H1 (cell line): ENCODE measurements around the gene KMT2E. TPM values are rescaled to one million over a fixed set of nuclear protein-coding genes. Genes with fewer than 3 reads are reported as not detected.

ENCODE experiments used
- CTCF ChIA-PET: fragments of 300-600 bp; sonication (Branson Sonifier 250); formaldehyde crosslinking; loops from one replicate; lab custom pipeline; 2021; ENCODE audit not compliant: partially characterized antibody; lab: Charles Lee
- POLR2A ChIA-PET: fragments of 300-600 bp; sonication (Branson Sonifier 250); formaldehyde crosslinking; loops from one replicate; lab custom pipeline; 2021; ENCODE audit warnings: inconsistent platforms; ENCODE audit not compliant: partially characterized antibody; lab: Charles Lee
- DNase-seq, 2 experiments: peaks; one replicate each; pipeline versions ENCODE4 v3.0.0 to v3.0.0-alpha.2; 2010 to 2022; ENCODE audit warnings: low spot score in 2 of 2, low read depth in 1 of 2, mixed read lengths in 1 of 2
- FAIRE-seq: peaks from 2 replicates; lab custom pipeline; 2011; peaks lifted over from hg19 to GRCh38; lab: Jason Lieb, UNC
- H2AFZ ChIP-seq: 2 replicates; pipeline ENCODE4 v1.8.1; 2012; ENCODE audit warnings: low read length, inconsistent platforms
- H2AK5ac ChIP-seq: 2 replicates; pipeline ENCODE4 v1.6.1; 2013; ENCODE audit warnings: low read depth, low read length
- H2BK120ac ChIP-seq: replicated peaks from 2 replicates; pipeline ENCODE3; 2013; ENCODE audit warnings: low read depth, low read length, inconsistent platforms
- H2BK12ac ChIP-seq: 2 replicates; pipeline ENCODE4 v1.6.1; 2013; ENCODE audit warnings: low read depth, low read length
- H2BK15ac ChIP-seq: 2 replicates; pipeline ENCODE4 v1.6.1; 2013; ENCODE audit warnings: low read length
- H2BK20ac ChIP-seq: 2 replicates; pipeline ENCODE4 v1.6.1; 2013; ENCODE audit warnings: low read length
- H2BK5ac ChIP-seq: 2 replicates; pipeline ENCODE4 v1.6.1; 2013; ENCODE audit warnings: low read depth, low read length
- H3K14ac ChIP-seq: 2 replicates; pipeline ENCODE4 v1.6.1; 2013; ENCODE audit warnings: inconsistent platforms; ENCODE audit not compliant: insufficient read length
- H3K18ac ChIP-seq: 2 replicates; pipeline ENCODE4 v1.6.1; 2013; ENCODE audit warnings: low read length; ENCODE audit errors: extremely low read depth
- H3K23ac ChIP-seq: 2 replicates; pipeline ENCODE4 v1.6.1; 2013; ENCODE audit warnings: inconsistent platforms; ENCODE audit not compliant: insufficient read length
- H3K23me2 ChIP-seq: 2 replicates; pipeline ENCODE4 v1.6.1; 2013; ENCODE audit warnings: low read depth, low read length
- H3K27ac ChIP-seq: 2 replicates; pipeline ENCODE4 v1.6.1; 2011; ENCODE audit warnings: low read depth, low read length, inconsistent platforms
- H3K27me3 ChIP-seq, 4 experiments: replicated peaks in 1 of 4; 1 replicate in 1 of 4; 2 replicates in 3 of 4; pipeline versions ENCODE4 v1.6.1 to v1.8.1; 2011 to 2013; ENCODE audit warnings: low read length in 3 of 4, mild to moderate bottlenecking in 3 of 4, inconsistent platforms in 2 of 4, mixed read lengths in 2 of 4, moderate library complexity in 1 of 4; ENCODE audit not compliant: control insufficient read depth in 3 of 4, insufficient read depth in 3 of 4; ENCODE audit errors: extremely low read depth in 1 of 4
- H3K36me3 ChIP-seq, 4 experiments: 2 replicates each; pipeline versions ENCODE4 v1.6.1 to v1.8.1; 2011 to 2013; ENCODE audit warnings: mild to moderate bottlenecking in 4 of 4, low read length in 3 of 4, moderate library complexity in 2 of 4, control low read depth in 1 of 4, inconsistent platforms in 1 of 4; ENCODE audit not compliant: insufficient read depth in 4 of 4, control insufficient read depth in 2 of 4
- H3K4ac ChIP-seq: replicated peaks from 2 replicates; pipeline ENCODE3; 2013; ENCODE audit warnings: low read length, low read depth, mixed read lengths, inconsistent platforms; ENCODE audit not compliant: insufficient read length
- H3K4me1 ChIP-seq, 4 experiments: replicated peaks in 1 of 4; 1 replicate in 1 of 4; 2 replicates in 3 of 4; pipeline versions ENCODE4 v1.6.1 to v1.8.1; 2011 to 2013; ENCODE audit warnings: low read length in 3 of 4, inconsistent platforms in 2 of 4, mixed read lengths in 1 of 4; ENCODE audit not compliant: insufficient read depth in 4 of 4, control insufficient read depth in 3 of 4
- H3K4me2 ChIP-seq, 2 experiments: 2 replicates each; pipeline versions ENCODE4 v1.6.1 to v1.8.1; 2011 to 2013; ENCODE audit warnings: low read depth in 2 of 2, low read length in 2 of 2, control low read depth in 1 of 2, inconsistent platforms in 1 of 2, mild to moderate bottlenecking in 1 of 2; ENCODE audit not compliant: insufficient read depth in 1 of 2
- H3K4me3 ChIP-seq, 4 experiments: fragments of 200-600, 300-600 bp in 1 of 4; sonication (generic), shearing (Covaris generic), sonication (Bioruptor Twin) in 1 of 4; 2 replicates each; pipeline versions ENCODE4 v1.5.1 to v1.8.1; 2011 to 2016; ENCODE audit warnings: low read length in 4 of 4, low read depth in 3 of 4, control low read depth in 2 of 4, inconsistent platforms in 2 of 4, mild to moderate bottlenecking in 2 of 4, mixed read lengths in 1 of 4, moderate library complexity in 1 of 4; ENCODE audit not compliant: insufficient read depth in 2 of 4; ENCODE audit errors: extremely low read depth in 1 of 4
- H3K56ac ChIP-seq: replicated peaks from 2 replicates; pipeline ENCODE3; 2013; ENCODE audit warnings: low read depth, mild to moderate bottlenecking, mixed read lengths, low read length, inconsistent platforms; ENCODE audit not compliant: insufficient read length
- H3K79me1 ChIP-seq: 2 replicates; pipeline ENCODE4 v1.6.1; 2013; ENCODE audit warnings: low read depth, low read length, control low read depth
- H3K79me2 ChIP-seq, 2 experiments: 2 replicates each; pipeline versions ENCODE4 v1.6.1 to v1.8.1; 2012 to 2013; ENCODE audit warnings: low read length in 2 of 2, mild to moderate bottlenecking in 2 of 2, inconsistent platforms in 1 of 2; ENCODE audit not compliant: insufficient read depth in 2 of 2, control insufficient read depth in 1 of 2
- H3K9ac ChIP-seq, 4 experiments: replicated peaks in 1 of 4; 1 replicate in 1 of 4; 2 replicates in 3 of 4; pipeline versions ENCODE4 v1.6.1 to v1.8.1; 2011 to 2013; ENCODE audit warnings: low read depth in 3 of 4, low read length in 3 of 4, control low read depth in 2 of 4, mild to moderate bottlenecking in 2 of 4, moderate library complexity in 2 of 4, inconsistent platforms in 1 of 4; ENCODE audit errors: extremely low read depth in 1 of 4
- H3K9me3 ChIP-seq, 2 experiments: 2 replicates each; pipeline versions ENCODE4 v1.6.1 to v1.8.1; 2012 to 2013; ENCODE audit warnings: mild to moderate bottlenecking in 2 of 2, moderate library complexity in 2 of 2, control low read depth in 1 of 2, inconsistent platforms in 1 of 2, low read depth in 1 of 2, low read length in 1 of 2, mixed read lengths in 1 of 2; ENCODE audit not compliant: insufficient read depth in 2 of 2
- H4K20me1 ChIP-seq, 2 experiments: replicated peaks in 1 of 2; 2 replicates each; pipeline versions ENCODE3 to v1.8.1; 2011 to 2013; ENCODE audit warnings: inconsistent platforms in 2 of 2, low read length in 2 of 2, mild to moderate bottlenecking in 1 of 2; ENCODE audit not compliant: insufficient read depth in 2 of 2, control insufficient read depth in 1 of 2
- H4K5ac ChIP-seq: 2 replicates; pipeline ENCODE4 v1.6.1; 2013; ENCODE audit warnings: low read length, low read depth, mixed read lengths, inconsistent platforms; ENCODE audit not compliant: insufficient read length
- H4K8ac ChIP-seq: 2 replicates; pipeline ENCODE4 v1.8.0; 2013; ENCODE audit warnings: mild to moderate bottlenecking, moderate library complexity, low read length, inconsistent platforms; ENCODE audit not compliant: insufficient read depth; ENCODE audit errors: extremely low read depth
- H4K91ac ChIP-seq: replicated peaks from 2 replicates; pipeline ENCODE3; 2013; ENCODE audit warnings: low read length, mixed read lengths, inconsistent platforms; ENCODE audit not compliant: insufficient read length
- CBX8 ChIP-seq: fragments of 300-800, 300-1000 bp; sonication (generic); IDR thresholded peaks from 2 replicates; pipeline ENCODE4 v1.7.1; 2016; ENCODE audit warnings: low read depth, low read length, borderline replicate concordance
- CEBPB ChIP-seq: IDR thresholded peaks from 2 replicates; pipeline ENCODE4 v1.6.1; 2012; ENCODE audit warnings: low read depth, low read length
- EP300 ChIP-seq, 2 experiments: IDR thresholded peaks; 1 replicate in 1 of 2; 2 replicates in 1 of 2; pipeline ENCODE4 v1.6.1; 2011 to 2012; ENCODE audit warnings: low read depth in 2 of 2, low read length in 2 of 2, mild to moderate bottlenecking in 2 of 2, borderline replicate concordance in 1 of 2, inconsistent platforms in 1 of 2, moderate library complexity in 1 of 2
- NRF1 ChIP-seq: IDR thresholded peaks from 2 replicates; pipeline ENCODE4 v1.6.1; 2011; ENCODE audit warnings: mild to moderate bottlenecking, low read depth, low read length, improper control_type of control experiment
- RBBP5 ChIP-seq: IDR thresholded peaks from 2 replicates; pipeline ENCODE4 v1.7.1; 2012; ENCODE audit warnings: low read depth, mild to moderate bottlenecking, inconsistent platforms, low read length, moderate library complexity, borderline replicate concordance
- RNF2 ChIP-seq: fragments of 200-900, 300-1000 bp; sonication (generic); IDR thresholded peaks from 2 replicates; pipeline ENCODE4 v1.7.1; 2016; ENCODE audit warnings: borderline replicate concordance, low read depth, mild to moderate bottlenecking, antibody characterized with exemption, low read length; ENCODE audit not compliant: poor library complexity, severe bottlenecking; ENCODE audit errors: missing control alignments
- SIRT6 ChIP-seq: IDR thresholded peaks from one replicate; pipeline ENCODE4 v1.7.1; 2012; ENCODE audit warnings: low read length, inconsistent platforms
- SP4 ChIP-seq: IDR thresholded peaks from 2 replicates; pipeline ENCODE4 v1.6.1; 2012; ENCODE audit warnings: low read length, inconsistent platforms
- WGBS, 2 experiments: shearing (Covaris generic) in 1 of 2; methylation state at CpG; one replicate each; pipeline versions ENCODE4 v1.1.6 to v1.1.7; 2013 to 2015; ENCODE audit warnings: low lambda C conversion rate in 2 of 2, mixed read lengths in 2 of 2, inconsistent platforms in 1 of 2, low coverage in 1 of 2, missing lambda C conversion rate in 1 of 2; ENCODE audit not compliant: insufficient replicate concordance in 2 of 2, insufficient coverage in 1 of 2, insufficient read length in 1 of 2; ENCODE audit errors: extremely low coverage in 1 of 2, missing lambda C conversion rate in 1 of 2; 5-methylcytosine and 5-hydroxymethylcytosine counted together
- polyA plus RNA-seq, 7 experiments: library from polyadenylated mRNA; depleted of rRNA in 3 of 7; stranded (reverse) in 5 of 7; unstranded in 2 of 7; fragments of >200 nt in 5 of 7; fragments of 200-250 nt in 2 of 7; gene quantifications; 1 replicate in 5 of 7; 2 replicates in 1 of 7; 4 replicates in 1 of 7; pipeline versions ENCODE4 v1.2.1 to v1.2.3, GENCODE V29; 2011 to 2013; ENCODE audit warnings: missing spikeins in 2 of 7, mixed read lengths in 2 of 7
- total RNA-seq: library from RNA; stranded (reverse); fragmentation: NEBNext Ultra II Directional; extraction: Animal tissue kit (Norgen Biotek cat#: 25700); gene quantifications from 2 replicates; pipeline ENCODE4 v1.2.1, GENCODE V29; 2021
- TF ChIP-seq, protein P1 (sequence below), 3 experiments: IDR thresholded peaks; 1 replicate in 2 of 3; 2 replicates in 1 of 3; pipeline versions ENCODE4 v1.5.1 to v1.6.1; 2011; ENCODE audit warnings: low read length in 3 of 3, mild to moderate bottlenecking in 3 of 3, inconsistent platforms in 2 of 3, low read depth in 1 of 3, moderate library complexity in 1 of 3; ENCODE audit not compliant: insufficient read depth in 1 of 3; ENCODE audit errors: control extremely low read depth in 1 of 3
- TF ChIP-seq, protein P2 (sequence below): IDR thresholded peaks from 2 replicates; pipeline ENCODE4 v1.6.1; 2011; ENCODE audit warnings: low read length, improper control_type of control experiment

Gene KMT2E
- total and polyA plus RNA-seq, 2 of the 8 experiments (the other 6 are each of a cell fraction or from before 2014, with no cell fraction given) = 10.9 to 45.0 TPM

DNA sequence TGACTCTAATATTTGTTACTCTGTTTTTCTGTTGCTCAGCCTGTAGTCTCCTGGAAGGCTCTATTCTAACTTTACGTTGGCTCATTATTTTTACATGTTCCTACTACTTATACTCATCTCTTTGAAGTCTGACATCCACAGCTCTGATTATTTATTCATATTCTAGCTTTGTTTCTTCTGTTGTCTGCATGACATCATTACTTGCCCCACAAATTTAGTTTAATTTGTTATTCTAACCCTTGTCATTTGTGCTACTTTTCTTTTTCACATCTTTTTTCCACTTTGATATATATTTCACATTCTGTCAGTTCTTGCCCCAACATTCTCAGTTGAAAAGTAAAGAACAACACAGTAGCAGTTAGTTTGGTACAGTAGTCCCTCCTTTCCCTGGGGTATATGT lies 51.1 kb downstream of the KMT2E start:
- no peak overlapping the region for H3K14ac ChIP-seq
- H2AK5ac ChIP-seq = no peak overlapping the region
- H3K23me2 ChIP-seq = no peaks in the 10 kb centered on the region
- peaks cover 0 to 2% (median 0%) of the 10 kb centered on the region in 4 experiments; a peak in 1 of 7 replicates for H3K27me3 ChIP-seq
- no peak overlapping the region for H3K27ac ChIP-seq
- no peaks in the 10 kb centered on the region for H3K4me1 ChIP-seq
- no peak overlapping the region for H2BK15ac ChIP-seq
- H3K36me3 ChIP-seq = peaks cover 7 to 60% (median 23%) of the 10 kb centered on the region in 4 experiments
- no peak overlapping the region for H4K91ac ChIP-seq
- H2BK12ac ChIP-seq = no peak overlapping the region
- CTCF ChIA-PET = interaction anchor here (0.6 to 1.4 kb wide), 2 partner anchors 10 to 143 kb away, joined by 4 to 5 read pairs; no protein-coding TSS in a partner anchor
- no peak overlapping the region for H3K18ac ChIP-seq
- H3K9me3 ChIP-seq = no peaks in the 10 kb centered on the region
- no peak overlapping the region for H4K8ac ChIP-seq
- no peak overlapping the region for H2AFZ ChIP-seq
- no peak overlapping the region for H4K5ac ChIP-seq
- H3K4me2 ChIP-seq = no peak overlapping the region
- no peak overlapping the region for H2BK120ac ChIP-seq
- peaks cover 4% of the 10 kb centered on the region; the same call in 1 of the 2 replicates for H3K79me1 ChIP-seq
- H3K4me3 ChIP-seq = no peak overlapping the region
- H3K23ac ChIP-seq = no peak overlapping the region
- WGBS, 2 experiments = 100% methylated on average over 1 of the region's 1 CpG; no CpG with 5 or more reads in 1 of the 2 experiments
- peaks cover 0 to 40% of the 10 kb centered on the region in 2 experiments; a peak in 2 of 4 replicates for H3K79me2 ChIP-seq
- FAIRE-seq = no peak
- no peak overlapping the region for H2BK20ac ChIP-seq
- no peak for DNase-seq
- no peak overlapping the region for H3K56ac ChIP-seq
- H4K20me1 ChIP-seq = peaks cover 3 to 8% of the 10 kb centered on the region in 2 experiments
- POLR2A ChIA-PET = no interaction called here
- no peak overlapping the region for H3K4ac ChIP-seq
- no peak overlapping the region for H2BK5ac ChIP-seq
- no peak overlapping the region for H3K9ac ChIP-seq
- TF ChIP-seq RNF2 = no peak
- no peak for TF ChIP-seq NRF1
- TF ChIP-seq, protein P1, sequence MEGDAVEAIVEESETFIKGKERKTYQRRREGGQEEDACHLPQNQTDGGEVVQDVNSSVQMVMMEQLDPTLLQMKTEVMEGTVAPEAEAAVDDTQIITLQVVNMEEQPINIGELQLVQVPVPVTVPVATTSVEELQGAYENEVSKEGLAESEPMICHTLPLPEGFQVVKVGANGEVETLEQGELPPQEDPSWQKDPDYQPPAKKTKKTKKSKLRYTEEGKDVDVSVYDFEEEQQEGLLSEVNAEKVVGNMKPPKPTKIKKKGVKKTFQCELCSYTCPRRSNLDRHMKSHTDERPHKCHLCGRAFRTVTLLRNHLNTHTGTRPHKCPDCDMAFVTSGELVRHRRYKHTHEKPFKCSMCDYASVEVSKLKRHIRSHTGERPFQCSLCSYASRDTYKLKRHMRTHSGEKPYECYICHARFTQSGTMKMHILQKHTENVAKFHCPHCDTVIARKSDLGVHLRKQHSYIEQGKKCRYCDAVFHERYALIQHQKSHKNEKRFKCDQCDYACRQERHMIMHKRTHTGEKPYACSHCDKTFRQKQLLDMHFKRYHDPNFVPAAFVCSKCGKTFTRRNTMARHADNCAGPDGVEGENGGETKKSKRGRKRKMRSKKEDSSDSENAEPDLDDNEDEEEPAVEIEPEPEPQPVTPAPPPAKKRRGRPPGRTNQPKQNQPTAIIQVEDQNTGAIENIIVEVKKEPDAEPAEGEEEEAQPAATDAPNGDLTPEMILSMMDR (IDR thresholded peaks at IDR 0.05; ENCODE audit: control extremely low read depth in 1 of 3, insufficient read depth in 1 of 3, low read depth in 1 of 3, low read length in 3 of 3) = no peak
- no peak for TF ChIP-seq EP300 (IDR thresholded peaks at IDR 0.05; ENCODE audit: borderline replicate concordance in 1 of 2, low read depth in 2 of 2, low read length in 2 of 2)
- TF ChIP-seq, protein P2, sequence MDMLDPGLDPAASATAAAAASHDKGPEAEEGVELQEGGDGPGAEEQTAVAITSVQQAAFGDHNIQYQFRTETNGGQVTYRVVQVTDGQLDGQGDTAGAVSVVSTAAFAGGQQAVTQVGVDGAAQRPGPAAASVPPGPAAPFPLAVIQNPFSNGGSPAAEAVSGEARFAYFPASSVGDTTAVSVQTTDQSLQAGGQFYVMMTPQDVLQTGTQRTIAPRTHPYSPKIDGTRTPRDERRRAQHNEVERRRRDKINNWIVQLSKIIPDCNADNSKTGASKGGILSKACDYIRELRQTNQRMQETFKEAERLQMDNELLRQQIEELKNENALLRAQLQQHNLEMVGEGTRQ = no peak
- TF ChIP-seq RBBP5 = no peak
- TF ChIP-seq SP4 = no peak
- TF ChIP-seq CEBPB = no peak
- no peak for TF ChIP-seq SIRT6
- TF ChIP-seq CBX8 = no peak
